Activated effector memory CD4-positive, alpha-beta T cell treated with anti-CD3 and anti-CD28 coated beads, Interleukin-2, amount 50 U/mL, for 16 hours (primary cell): Measurements from ENCODE around the gene EPSTI1.
"Not testable (repeated sequence)": the region's sequence is repeated elsewhere in the genome, so short reads cannot be mapped to it uniquely, and the experiment has no call there.

Experiments
- DNase-seq: peaks from one replicate; pipeline ENCODE4 v3.0.0-alpha.2; 2020

The EPSTI1 gene

GRCh38 chr13:43003729-43004128, 11.7 kb upstream of the EPSTI1 start:
- DNase-seq = no peak

- DNase-seq = no peak
Measured at GRCh38 chr13:43003010-43003409, 11.0 kb upstream of the EPSTI1 start.

GRCh38 chr13:43002021-43002420, 10.0 kb upstream of the EPSTI1 start:
- DNase-seq = no peak

GRCh38 chr13:43000676-43001075, 8.6 kb upstream of the EPSTI1 start:
- no peak for DNase-seq

- no peak for DNase-seq
Measured at GRCh38 chr13:42999491-42999890, 7.5 kb upstream of the EPSTI1 start.

- DNase-seq = no peak
Measured at GRCh38 chr13:42997381-42997780, 5.3 kb upstream of the EPSTI1 start.

GRCh38 chr13:42996584-42996983, 4.5 kb upstream of the EPSTI1 start:
- DNase-seq = no peak

- no peak for DNase-seq
Measured at GRCh38 chr13:42994878-42995277, 2.8 kb upstream of the EPSTI1 start.

GRCh38 chr13:42992764-42993122, 702 bp upstream of the EPSTI1 start:
- no peak for DNase-seq

GRCh38 chr13:42991233-42991897, 676 bp downstream of the EPSTI1 start:
- not testable (repeated sequence) for DNase-seq

GRCh38 chr13:42990291-42991232, 1.5 kb downstream of the EPSTI1 start:
- no peak for DNase-seq

- DNase-seq = no peak
Measured at GRCh38 chr13:42986176-42986574, 5.9 kb downstream of the EPSTI1 start.

GRCh38 chr13:42985312-42986175, 6.5 kb downstream of the EPSTI1 start:
- DNase-seq = no peak

GRCh38 chr13:42984691-42985090, 7.3 kb downstream of the EPSTI1 start:
- no peak for DNase-seq

GRCh38 chr13:42984026-42984425, 8.0 kb downstream of the EPSTI1 start:
- no peak for DNase-seq

GRCh38 chr13:42981853-42982252, 10.2 kb downstream of the EPSTI1 start:
- DNase-seq = no peak

GRCh38 chr13:42981317-42981716, 10.7 kb downstream of the EPSTI1 start:
- no peak for DNase-seq

- no peak for DNase-seq
Measured at GRCh38 chr13:42977219-42977659, 14.8 kb downstream of the EPSTI1 start.

GRCh38 chr13:42976066-42976465, 16.0 kb downstream of the EPSTI1 start:
- no peak for DNase-seq

GRCh38 chr13:42973581-42973980, 18.5 kb downstream of the EPSTI1 start:
- no peak for DNase-seq

GRCh38 chr13:42971691-42972347, 20.2 kb downstream of the EPSTI1 start:
- no peak for DNase-seq

GRCh38 chr13:42970824-42971690, 21.0 kb downstream of the EPSTI1 start:
- DNase-seq = peak; percentile 72
